GM18520 (cell line): Measurements from ENCODE around the gene NPB.

Experiments used
- ATAC-seq: cut with Tn5 transposase; IDR thresholded peaks from one replicate; pipeline ENCODE4 v1.9.1; 2021; ENCODE audit not compliant: unreplicated experiment

Gene NPB

GRCh38 chr17:81902023-81902652 is at the start of gene NPB:
Gene NPB (plus strand): TSS chr17:81902238. CDS start chr17:81902278, 40 bp downstream.
- ATAC-seq: no peak

GRCh38 chr17:81854974-81855774 is 46.9 kb upstream of the NPB start:
- ATAC-seq: no peak

GRCh38 chr17:81858170-81858966 is 43.7 kb upstream of the NPB start:
- ATAC-seq: no peak

- ATAC-seq: no peak
Measured at GRCh38 chr17:81858967-81859905, 42.8 kb upstream of the NPB start.

- ATAC-seq: no peak
Measured at GRCh38 chr17:81859906-81860755, 41.9 kb upstream of the NPB start, which contains the start of gene P4HB. Gene P4HB (minus strand): TSS chr17:81860535. CDS start chr17:81860471, 64 bp downstream.

- peak; percentile 79 for ATAC-seq
Measured at GRCh38 chr17:81860756-81861568, 41.1 kb upstream of the NPB start.

GRCh38 chr17:81863123-81863675 is 38.8 kb upstream of the NPB start:
- no peak for ATAC-seq

- no peak for ATAC-seq
Measured at GRCh38 chr17:81863833-81864768, 37.9 kb upstream of the NPB start.

GRCh38 chr17:81865358-81865732 is 36.7 kb upstream of the NPB start:
- no peak for ATAC-seq

GRCh38 chr17:81865733-81866439 is 36.2 kb upstream of the NPB start:
- ATAC-seq: no peak

- no peak for ATAC-seq
Measured at GRCh38 chr17:81866440-81867169, 35.4 kb upstream of the NPB start.

- no peak for ATAC-seq
Measured at GRCh38 chr17:81867170-81867990, 34.7 kb upstream of the NPB start.

GRCh38 chr17:81867991-81868673 is 33.9 kb upstream of the NPB start:
- no peak for ATAC-seq

- no peak for ATAC-seq
Measured at GRCh38 chr17:81868674-81869220, 33.3 kb upstream of the NPB start.
